HG02973 (cell line): ENCODE data around the gene MAP4K5.

Experiments
- ATAC-seq: cut with Tn5 transposase; IDR thresholded peaks from one replicate; pipeline ENCODE4 v1.9.1; 2021; ENCODE audit warnings: moderate library complexity; ENCODE audit not compliant: unreplicated experiment

MAP4K5 gene

DNA sequence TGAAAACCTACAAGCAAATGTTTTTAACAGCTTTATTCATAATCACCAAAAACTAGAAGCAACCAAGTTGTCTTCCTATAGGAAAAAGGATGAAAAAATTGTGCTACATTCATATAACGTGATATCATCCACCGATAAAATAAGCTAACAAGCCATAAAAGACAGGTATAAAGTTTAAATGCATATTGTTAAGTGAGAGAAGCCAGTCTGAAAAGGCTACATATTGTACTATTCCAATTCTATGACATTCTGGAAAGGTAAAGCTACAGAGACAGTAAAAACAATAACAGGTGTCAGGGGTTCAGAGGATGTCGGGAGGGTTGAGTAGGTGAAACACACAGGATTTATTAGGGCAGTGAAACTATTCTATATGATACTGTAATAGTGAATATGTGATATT is 158.4 kb downstream of the MAP4K5 start:
- no peak for ATAC-seq

DNA sequence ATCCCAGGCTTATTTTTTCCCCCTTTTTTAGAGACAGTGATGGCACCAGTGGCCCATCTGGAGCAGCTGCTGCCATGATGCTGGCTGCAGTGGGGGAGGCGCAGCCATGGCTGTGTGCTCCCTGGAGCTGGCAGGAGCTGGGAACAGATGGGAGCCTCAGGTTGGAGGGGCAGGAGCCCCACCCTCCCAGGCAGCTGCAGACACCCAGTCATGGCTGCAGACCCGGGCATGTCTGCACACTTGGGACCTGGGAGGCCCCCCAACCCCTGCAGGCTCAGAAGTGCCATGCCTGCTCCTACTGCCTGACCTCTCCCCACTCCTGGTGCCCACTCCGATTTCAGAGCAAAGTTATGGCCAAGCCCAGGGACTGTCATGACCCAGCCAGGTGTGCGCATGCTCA is 160.8 kb downstream of the MAP4K5 start:
- ATAC-seq, result no peak
